Stimulated activated CD4-positive, alpha-beta T cell treated with anti-CD3 and anti-CD28 coated beads, Interleukin-1b, Interleukin-23, amount 100 ng/mL, for 48 hours (primary cell): ENCODE data around the gene GTF2H3.

ENCODE experiments used
- DNase-seq: peaks from one replicate; pipeline ENCODE4 v3.0.0-alpha.2; 2020

Gene GTF2H3

GRCh38 chr12:123645878-123646277, 12.2 kb downstream of the GTF2H3 start:
- no peak for DNase-seq

GRCh38 chr12:123648401-123648800, 14.8 kb downstream of the GTF2H3 start:
- no peak for DNase-seq

GRCh38 chr12:123654129-123654701, 20.6 kb downstream of the GTF2H3 start:
- DNase-seq, result no peak

- no peak for DNase-seq
These were observed 21.8 kb downstream of the GTF2H3 start for GRCh38 chr12:123655420-123655819.

GRCh38 chr12:123656392-123656791, 22.8 kb downstream of the GTF2H3 start:
- no peak for DNase-seq

- DNase-seq, result no peak
These were observed 23.6 kb downstream of the GTF2H3 start for GRCh38 chr12:123657211-123657610.

- no peak for DNase-seq
These were observed 26.5 kb downstream of the GTF2H3 start for GRCh38 chr12:123659996-123660727.

- DNase-seq, result no peak
These were observed 34.1 kb downstream of the GTF2H3 start for GRCh38 chr12:123667771-123668170.

GRCh38 chr12:123670882-123671728, 37.5 kb downstream of the GTF2H3 start, which contains the start of gene TCTN2:
Gene TCTN2, plus strand, starts transcription at chr12:123671113. Its CDS starts 128 bp downstream, at chr12:123671241.
- DNase-seq, result peak; percentile 95

- DNase-seq, result no peak
These were observed 38.2 kb downstream of the GTF2H3 start for GRCh38 chr12:123671876-123672275.

GRCh38 chr12:123675436-123675835, 41.8 kb downstream of the GTF2H3 start:
- no peak for DNase-seq

GRCh38 chr12:123676616-123677320, 43.1 kb downstream of the GTF2H3 start:
- DNase-seq, result no peak

- no peak for DNase-seq
These were observed 45.4 kb downstream of the GTF2H3 start for GRCh38 chr12:123678981-123679380.

- DNase-seq, result no peak
These were observed 48.0 kb downstream of the GTF2H3 start for GRCh38 chr12:123681605-123682004.

GRCh38 chr12:123683964-123684363, 50.3 kb downstream of the GTF2H3 start:
- DNase-seq, result no peak

- no peak for DNase-seq
These were observed 53.1 kb downstream of the GTF2H3 start for GRCh38 chr12:123686636-123687190.

GRCh38 chr12:123690191-123690840, 56.7 kb downstream of the GTF2H3 start:
- DNase-seq, result no peak

- DNase-seq, result no peak
These were observed 62.6 kb downstream of the GTF2H3 start for GRCh38 chr12:123696207-123696606.

- no peak for DNase-seq
These were observed 63.0 kb downstream of the GTF2H3 start for GRCh38 chr12:123696646-123697045.

GRCh38 chr12:123705935-123706334, 72.3 kb downstream of the GTF2H3 start:
- DNase-seq, result no peak

- no peak for DNase-seq
These were observed 73.8 kb downstream of the GTF2H3 start for GRCh38 chr12:123707466-123707865.
